SK-N-MC (cell line): ENCODE results near the gene ITGA2B.

Experiments
- EZH2 ChIP-seq: fragments of 200-600 bp; sonication (generic); IDR thresholded peaks from one replicate; pipeline ENCODE4 v1.6.1; 2017; ENCODE audit warnings: antibody characterized with exemption
- FOXP2 ChIP-seq: optimal IDR thresholded peaks from 2 replicates; pipeline ENCODE3; 2011; ENCODE audit warnings: mild to moderate bottlenecking, moderate library complexity; ENCODE audit not compliant: insufficient read depth; ENCODE audit errors: extremely low read length, control extremely low read depth

DNA sequence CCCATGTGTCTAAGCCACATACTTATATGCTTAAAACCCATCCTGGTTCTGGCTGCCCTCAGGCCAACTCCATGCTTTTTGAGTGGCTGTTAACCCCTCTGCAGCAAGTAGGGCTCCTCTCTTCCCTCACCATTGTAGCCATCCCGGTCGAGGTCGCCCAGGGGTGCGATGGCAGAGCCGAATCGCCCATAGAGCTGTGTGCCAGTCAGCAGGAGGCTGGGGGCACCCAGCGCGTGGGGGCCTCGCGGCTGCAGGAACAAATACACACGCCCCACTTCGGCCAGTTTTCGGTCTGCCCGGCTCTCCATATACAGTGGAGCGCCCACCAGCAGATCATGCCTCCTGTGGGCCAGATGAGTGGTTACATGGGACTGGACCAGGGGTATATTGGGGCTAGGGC, 6.1 kb downstream of the ITGA2B start:
- no peak for TF ChIP-seq FOXP2
- no peak for TF ChIP-seq EZH2
